ENCODE results near the gene ATAD3A. TPM values are rescaled to one million over a fixed set of nuclear protein-coding genes. Genes with fewer than 3 reads are reported as not detected.
"Not testable (repeated sequence)": the region's sequence is repeated elsewhere in the genome, so short reads cannot be mapped to it uniquely, and the experiment has no call there.

ATAD3A gene
- total and polyA plus RNA-seq, 7 experiments from 2014 or later: 5.4 to 41.3 (median 21.5) TPM

GRCh38 chr1:1489231-1489630 is 22.7 kb upstream of the ATAD3A start:
- Mint-ChIP-seq H3K36me3 (peaks cover 5 to 40% (median 21%) of the 10 kb centered on the region in 5 donors), H3K4me1 (no peaks in the 10 kb centered on the region), H3K4me3 (no peak overlapping the region), H3K27me3 (no peaks in the 10 kb centered on the region), H3K27ac (no peak overlapping the region), H3K9me3 (peaks cover 0 to 16% (median 7%) of the 10 kb centered on the region in 11 donors)
- CTCF ChIA-PET: no interaction called here
- Histone ChIP-seq H3K9me3 (ENCODE audit: control insufficient read depth in 2 of 3, low read length in 3 of 3) (peaks cover 0 to 13% (median 0%) of the 10 kb centered on the region in 3 experiments), H3K36me3 (ENCODE audit: control insufficient read depth in 2 of 3, insufficient read depth in 3 of 3, low read length in 3 of 3) (peaks cover 0 to 75% (median 5%) of the 10 kb centered on the region in 3 experiments), H3K4me3 (ENCODE audit: low read length) (no peak overlapping the region), H3K27me3 (ENCODE audit: control insufficient read depth in 2 of 2, insufficient read depth in 2 of 2, low read length in 2 of 2) (no peaks in the 10 kb centered on the region), H3K27ac (ENCODE audit: low read depth, low read length) (no peak overlapping the region), H3K4me1 (ENCODE audit: control insufficient read depth in 2 of 2, insufficient read depth in 2 of 2, low read length in 2 of 2) (no peaks in the 10 kb centered on the region)
- DNase-seq (no peak), ATAC-seq (no peak)
- intact Hi-C loops (cut with micrococcal nuclease): no loop called here
- POLR2A ChIA-PET: no interaction called here

- Mint-ChIP-seq H3K27ac (no peak overlapping the region), H3K27me3 (no peaks in the 10 kb centered on the region), H3K36me3 (peaks cover 5 to 45% (median 21%) of the 10 kb centered on the region in 5 donors), H3K9me3 (peaks cover 0 to 16% (median 7%) of the 10 kb centered on the region in 11 donors), H3K4me1 (no peaks in the 10 kb centered on the region), H3K4me3 (no peak overlapping the region)
- Histone ChIP-seq H3K4me3 (ENCODE audit: low read length) (no peak overlapping the region), H3K36me3 (ENCODE audit: control insufficient read depth in 2 of 3, insufficient read depth in 3 of 3, low read length in 3 of 3) (peaks cover 0 to 71% (median 5%) of the 10 kb centered on the region in 3 experiments), H3K9me3 (ENCODE audit: control insufficient read depth in 2 of 3, low read length in 3 of 3) (peaks cover 0 to 13% (median 0%) of the 10 kb centered on the region in 3 experiments), H3K27me3 (ENCODE audit: control insufficient read depth in 2 of 2, insufficient read depth in 2 of 2, low read length in 2 of 2) (no peaks in the 10 kb centered on the region), H3K27ac (ENCODE audit: low read depth, low read length) (no peak overlapping the region), H3K4me1 (ENCODE audit: control insufficient read depth in 2 of 2, insufficient read depth in 2 of 2, low read length in 2 of 2) (no peaks in the 10 kb centered on the region)
- ATAC-seq (no peak), DNase-seq (no peak)
- CTCF ChIA-PET: no interaction called here
- intact Hi-C loops (cut with micrococcal nuclease): no loop called here
- POLR2A ChIA-PET: no interaction called here
Observed at GRCh38 chr1:1489861-1490260, 22.1 kb upstream of the ATAD3A start.

- Histone ChIP-seq H3K36me3 (ENCODE audit: control insufficient read depth in 2 of 3, insufficient read depth in 3 of 3, low read length in 3 of 3) (peaks cover 0 to 75% (median 5%) of the 10 kb centered on the region in 3 experiments), H3K9me3 (ENCODE audit: control insufficient read depth in 2 of 3, low read length in 3 of 3) (peaks cover 0 to 13% (median 0%) of the 10 kb centered on the region in 3 experiments), H3K27ac (ENCODE audit: low read depth, low read length) (no peak overlapping the region), H3K4me3 (ENCODE audit: low read length) (no peak overlapping the region), H3K4me1 (ENCODE audit: control insufficient read depth in 2 of 2, insufficient read depth in 2 of 2, low read length in 2 of 2) (no peaks in the 10 kb centered on the region), H3K27me3 (ENCODE audit: control insufficient read depth in 2 of 2, insufficient read depth in 2 of 2, low read length in 2 of 2) (no peaks in the 10 kb centered on the region)
- intact Hi-C loops (cut with micrococcal nuclease): no loop called here
- Mint-ChIP-seq H3K36me3 (peaks cover 5 to 45% (median 21%) of the 10 kb centered on the region in 5 donors), H3K27me3 (no peaks in the 10 kb centered on the region), H3K9me3 (peaks cover 0 to 16% (median 7%) of the 10 kb centered on the region in 11 donors), H3K4me1 (no peaks in the 10 kb centered on the region), H3K4me3 (no peak overlapping the region), H3K27ac (no peak overlapping the region)
- no peak for DNase-seq
- CTCF ChIA-PET: no interaction called here
- POLR2A ChIA-PET: no interaction called here
- ATAC-seq: no peak
Observed at GRCh38 chr1:1490633-1491230, 21.2 kb upstream of the ATAD3A start.

- DNase-seq: no peak
- Histone ChIP-seq H3K27ac (ENCODE audit: low read depth, low read length) (no peak overlapping the region), H3K27me3 (ENCODE audit: control insufficient read depth in 2 of 2, insufficient read depth in 2 of 2, low read length in 2 of 2) (no peaks in the 10 kb centered on the region), H3K4me1 (ENCODE audit: control insufficient read depth in 2 of 2, insufficient read depth in 2 of 2, low read length in 2 of 2) (no peaks in the 10 kb centered on the region), H3K36me3 (ENCODE audit: control insufficient read depth in 2 of 3, insufficient read depth in 3 of 3, low read length in 3 of 3) (peaks cover 0 to 75% (median 5%) of the 10 kb centered on the region in 3 experiments), H3K9me3 (ENCODE audit: control insufficient read depth in 2 of 3, low read length in 3 of 3) (peaks cover 0 to 13% (median 0%) of the 10 kb centered on the region in 3 experiments), H3K4me3 (ENCODE audit: low read length) (no peak overlapping the region)
- intact Hi-C loops (cut with micrococcal nuclease): no loop called here
- Mint-ChIP-seq H3K36me3 (peaks cover 5 to 45% (median 21%) of the 10 kb centered on the region in 5 donors), H3K4me1 (no peaks in the 10 kb centered on the region), H3K27ac (no peak overlapping the region), H3K4me3 (no peak overlapping the region), H3K9me3 (peaks cover 0 to 16% (median 7%) of the 10 kb centered on the region in 11 donors), H3K27me3 (no peaks in the 10 kb centered on the region)
- POLR2A ChIA-PET: no interaction called here
- no peak for ATAC-seq
- CTCF ChIA-PET: no interaction called here
Observed at GRCh38 chr1:1491601-1492000, 20.4 kb upstream of the ATAD3A start.

GRCh38 chr1:1494311-1494710 is 17.7 kb upstream of the ATAD3A start:
- DNase-seq; H3K27ac Mint-ChIP-seq; H3K27ac ChIP-seq (ENCODE audit: low read depth, low read length); H3K4me1 ChIP-seq (ENCODE audit: control insufficient read depth in 2 of 2, insufficient read depth in 2 of 2, low read length in 2 of 2); H3K4me1 Mint-ChIP-seq; ATAC-seq; POLR2A ChIA-PET; CTCF ChIA-PET; H3K27me3 ChIP-seq (ENCODE audit: control insufficient read depth in 2 of 2, insufficient read depth in 2 of 2, low read length in 2 of 2); H3K27me3 Mint-ChIP-seq; intact Hi-C loops (cut with micrococcal nuclease); H3K4me3 Mint-ChIP-seq; H3K4me3 ChIP-seq (ENCODE audit: low read length): not testable (repeated sequence)
- peaks cover 0 to 13% (median 0%) of the 10 kb centered on the region in 3 experiments for H3K9me3 ChIP-seq (ENCODE audit: control insufficient read depth in 2 of 3, low read length in 3 of 3)
- H3K36me3 Mint-ChIP-seq: peaks cover 5 to 45% (median 21%) of the 10 kb centered on the region in 5 donors
- peaks cover 0 to 16% (median 7%) of the 10 kb centered on the region in 11 donors for H3K9me3 Mint-ChIP-seq
- H3K36me3 ChIP-seq (ENCODE audit: control insufficient read depth in 2 of 3, insufficient read depth in 3 of 3, low read length in 3 of 3): peaks cover 0 to 56% (median 0%) of the 10 kb centered on the region in 3 experiments

GRCh38 chr1:1495461-1495975 is 16.4 kb upstream of the ATAD3A start:
- ATAC-seq; H3K4me1 ChIP-seq (ENCODE audit: control insufficient read depth in 2 of 2, insufficient read depth in 2 of 2, low read length in 2 of 2); H3K4me3 Mint-ChIP-seq; H3K27ac ChIP-seq (ENCODE audit: low read depth, low read length); H3K4me3 ChIP-seq (ENCODE audit: low read length); DNase-seq; H3K27me3 Mint-ChIP-seq; CTCF ChIA-PET; H3K27me3 ChIP-seq (ENCODE audit: control insufficient read depth in 2 of 2, insufficient read depth in 2 of 2, low read length in 2 of 2); H3K27ac Mint-ChIP-seq; H3K4me1 Mint-ChIP-seq; intact Hi-C loops (cut with micrococcal nuclease); POLR2A ChIA-PET: not testable (repeated sequence)
- H3K36me3 Mint-ChIP-seq: peaks cover 5 to 35% (median 21%) of the 10 kb centered on the region in 5 donors
- H3K9me3 Mint-ChIP-seq: peaks cover 0 to 16% (median 7%) of the 10 kb centered on the region in 11 donors
- H3K9me3 ChIP-seq (ENCODE audit: control insufficient read depth in 2 of 3, low read length in 3 of 3): peaks cover 0 to 13% (median 0%) of the 10 kb centered on the region in 3 experiments
- H3K36me3 ChIP-seq (ENCODE audit: control insufficient read depth in 2 of 3, insufficient read depth in 3 of 3, low read length in 3 of 3): peaks cover 0 to 44% (median 0%) of the 10 kb centered on the region in 3 experiments

Measured in naive thymus-derived CD4-positive, alpha-beta T cell (primary cell).